GM12801 (cell line): ENCODE results near the gene CTIF.

Source experiments
- TF ChIP-seq, protein P1 (sequence below): IDR thresholded peaks from one replicate; pipeline ENCODE4 v1.5.1; 2011; ENCODE audit warnings: control low read depth; ENCODE audit not compliant: insufficient read length; ENCODE audit errors: extremely low read depth

The CTIF gene

GRCh38 chr18:48848641-48849143 is 309.9 kb downstream of the CTIF start:
- TF ChIP-seq, protein P1, sequence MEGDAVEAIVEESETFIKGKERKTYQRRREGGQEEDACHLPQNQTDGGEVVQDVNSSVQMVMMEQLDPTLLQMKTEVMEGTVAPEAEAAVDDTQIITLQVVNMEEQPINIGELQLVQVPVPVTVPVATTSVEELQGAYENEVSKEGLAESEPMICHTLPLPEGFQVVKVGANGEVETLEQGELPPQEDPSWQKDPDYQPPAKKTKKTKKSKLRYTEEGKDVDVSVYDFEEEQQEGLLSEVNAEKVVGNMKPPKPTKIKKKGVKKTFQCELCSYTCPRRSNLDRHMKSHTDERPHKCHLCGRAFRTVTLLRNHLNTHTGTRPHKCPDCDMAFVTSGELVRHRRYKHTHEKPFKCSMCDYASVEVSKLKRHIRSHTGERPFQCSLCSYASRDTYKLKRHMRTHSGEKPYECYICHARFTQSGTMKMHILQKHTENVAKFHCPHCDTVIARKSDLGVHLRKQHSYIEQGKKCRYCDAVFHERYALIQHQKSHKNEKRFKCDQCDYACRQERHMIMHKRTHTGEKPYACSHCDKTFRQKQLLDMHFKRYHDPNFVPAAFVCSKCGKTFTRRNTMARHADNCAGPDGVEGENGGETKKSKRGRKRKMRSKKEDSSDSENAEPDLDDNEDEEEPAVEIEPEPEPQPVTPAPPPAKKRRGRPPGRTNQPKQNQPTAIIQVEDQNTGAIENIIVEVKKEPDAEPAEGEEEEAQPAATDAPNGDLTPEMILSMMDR, result no peak

DNA sequence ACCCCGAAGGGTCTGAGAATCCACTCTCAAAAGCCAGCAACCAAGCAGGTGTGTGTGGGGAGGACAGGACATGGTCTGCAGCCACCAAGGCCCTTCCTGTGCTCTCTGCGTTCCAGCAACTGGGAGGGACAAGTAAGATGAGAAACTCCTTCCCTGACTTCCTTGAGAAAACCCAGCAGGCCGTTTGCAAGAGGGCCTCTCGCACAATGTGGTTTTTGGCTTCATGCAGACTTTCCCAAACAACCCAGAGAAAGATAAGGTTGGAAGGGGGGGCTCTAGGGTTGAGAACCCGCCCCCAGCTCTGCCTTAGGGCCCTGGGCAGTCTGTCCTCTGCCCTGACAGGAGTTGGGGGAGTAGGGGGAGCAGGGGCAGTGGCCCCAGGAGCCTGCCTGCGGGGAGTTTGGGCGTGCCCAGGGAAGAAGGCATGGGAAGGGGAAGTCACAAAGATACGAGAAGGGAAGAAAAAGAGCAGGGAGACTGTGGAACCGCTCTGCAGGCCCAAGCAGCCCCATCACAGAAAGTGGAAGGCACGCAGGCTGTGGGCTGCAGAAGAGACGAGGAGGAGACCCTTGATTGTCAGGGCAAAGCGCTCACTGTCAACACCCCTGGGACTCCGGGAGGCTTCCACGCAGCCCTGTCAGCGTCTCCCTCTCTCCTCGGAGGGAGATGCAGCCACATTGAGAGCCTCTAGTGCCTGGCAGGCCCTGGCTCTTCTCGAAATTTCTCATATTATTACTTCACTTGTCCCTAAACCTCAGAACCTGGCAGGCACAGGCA is 312.2 kb downstream of the CTIF start:
- TF ChIP-seq, protein P1, result no peak

- TF ChIP-seq, protein P1, result no peak
Measured at GRCh38 chr18:48851599-48851960, 312.7 kb downstream of the CTIF start.

DNA sequence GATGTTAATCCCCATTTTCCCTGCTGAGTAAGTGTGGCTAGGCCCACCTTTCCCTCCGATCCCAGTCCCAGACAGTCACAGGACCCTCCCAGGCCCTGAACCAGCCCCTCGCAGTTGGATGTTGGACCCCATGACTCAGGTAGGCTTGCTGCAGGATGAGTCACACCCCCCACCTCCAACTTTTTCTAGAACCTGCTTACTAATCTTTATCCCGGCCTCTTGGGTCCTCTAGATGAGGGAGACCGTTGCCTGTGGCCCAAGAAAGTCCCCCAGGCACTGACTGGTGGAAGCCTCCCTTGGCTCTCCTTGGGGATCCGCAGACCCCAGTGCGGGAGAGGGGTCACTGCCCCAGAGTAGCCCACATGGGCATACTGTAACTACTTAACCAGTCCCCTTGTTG is 313.5 kb downstream of the CTIF start:
- TF ChIP-seq, protein P1, result no peak

DNA sequence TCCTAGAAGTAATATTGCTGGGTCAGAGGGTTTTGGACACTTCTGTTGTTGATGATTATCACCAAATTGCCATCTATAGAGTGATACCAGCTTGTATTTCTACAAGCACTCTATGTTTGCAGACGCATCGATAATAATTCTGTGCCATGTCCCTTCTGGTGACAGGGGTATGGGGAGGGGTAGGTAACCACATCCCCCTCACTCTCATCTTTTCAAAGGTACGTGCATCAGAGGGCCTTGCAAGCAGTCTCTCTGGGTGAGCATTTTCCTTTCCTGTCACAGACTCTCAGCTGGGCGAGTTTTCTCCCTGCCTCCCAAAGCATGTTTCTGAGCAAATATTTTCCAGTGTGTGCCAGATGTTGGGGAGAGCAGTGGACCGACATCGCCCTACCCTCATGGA is 314.0 kb downstream of the CTIF start:
- TF ChIP-seq, protein P1, result no peak

DNA sequence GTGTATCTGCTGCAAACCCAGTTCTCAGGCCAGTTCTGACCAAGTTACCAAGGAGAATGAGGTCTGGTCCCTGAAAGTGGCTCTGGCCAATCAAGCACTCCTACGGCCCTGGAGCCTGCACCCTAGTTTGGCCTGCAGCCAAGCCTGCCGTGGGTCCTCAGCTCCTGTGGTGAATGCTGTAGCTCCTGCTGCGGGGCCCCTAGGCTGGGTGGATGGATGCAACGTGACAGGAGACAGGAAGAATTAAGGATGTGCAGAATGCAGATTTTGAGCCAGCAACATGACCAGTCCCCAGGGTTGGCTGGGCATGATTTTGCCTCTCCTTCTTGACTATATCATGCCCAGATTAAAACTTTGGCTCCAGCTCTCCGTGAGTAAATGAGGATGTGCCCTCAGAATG is 314.8 kb downstream of the CTIF start:
- TF ChIP-seq, protein P1, result no peak

DNA sequence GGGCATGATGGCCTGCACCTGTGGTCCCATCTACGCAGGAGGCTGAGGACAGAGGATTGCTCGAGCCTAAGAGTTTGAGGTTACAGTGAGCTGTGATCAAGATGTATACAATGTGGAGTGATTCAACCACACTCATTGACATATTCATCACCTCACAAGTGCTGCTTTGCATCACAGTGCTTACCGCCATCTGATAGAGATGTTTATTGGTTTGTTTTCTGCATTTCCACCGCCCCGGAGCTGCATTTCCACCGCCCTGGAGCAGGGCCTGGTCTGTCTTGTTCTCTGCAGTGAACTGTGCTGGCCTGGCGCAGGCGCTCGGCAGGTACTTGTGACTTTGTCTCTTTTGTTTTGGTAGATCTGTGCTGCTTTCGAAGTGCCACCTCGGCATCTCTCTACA is 315.9 kb downstream of the CTIF start:
- TF ChIP-seq, protein P1, result no peak
